HT-29 (cell line): ENCODE data around the gene PAM. TPM values are rescaled to one million over a fixed set of nuclear protein-coding genes. Genes with fewer than 3 reads are reported as not detected.
A peak's percentile ranks its signal among the peaks of the same experiment; 100 is the strongest.

Source experiments
- DNase-seq: peaks from one replicate; pipeline ENCODE4 v3.0.0-alpha.2; 2015; ENCODE audit warnings: low spot score
- total RNA-seq: library from RNA; depleted of rRNA; stranded (reverse); fragments of >200 nt; shearing (Covaris generic); gene quantifications from 2 replicates; pipeline ENCODE4 v1.2.3, GENCODE V29; 2014

PAM gene
- total RNA-seq, 1 experiment from 2014 or later, result 119 TPM

GRCh38 chr5:102781359-102781758, 26.3 kb downstream of the PAM start:
- DNase-seq, result no peak

- DNase-seq, result no peak
These were observed 26.7 kb downstream of the PAM start for GRCh38 chr5:102781786-102782185.

- peak; percentile 36 for DNase-seq
These were observed 27.2 kb downstream of the PAM start for GRCh38 chr5:102782217-102782872.

- DNase-seq, result no peak
These were observed 32.0 kb downstream of the PAM start for GRCh38 chr5:102787134-102787533.

GRCh38 chr5:102788788-102789187, 33.7 kb downstream of the PAM start:
- DNase-seq, result no peak

- DNase-seq, result no peak
These were observed 34.4 kb downstream of the PAM start for GRCh38 chr5:102789469-102789868.

- no peak for DNase-seq
These were observed 35.6 kb downstream of the PAM start for GRCh38 chr5:102790748-102791147.

GRCh38 chr5:102792705-102793104, 37.6 kb downstream of the PAM start:
- no peak for DNase-seq

- DNase-seq, result no peak
These were observed 38.9 kb downstream of the PAM start for GRCh38 chr5:102794047-102794446.

- DNase-seq, result no peak
These were observed 39.7 kb downstream of the PAM start for GRCh38 chr5:102794677-102795331.

GRCh38 chr5:102795526-102795925, 40.4 kb downstream of the PAM start:
- DNase-seq, result no peak

- DNase-seq, result no peak
These were observed 40.9 kb downstream of the PAM start for GRCh38 chr5:102796009-102796408.

- no peak for DNase-seq
These were observed 41.4 kb downstream of the PAM start for GRCh38 chr5:102796498-102796897.

GRCh38 chr5:102797322-102797884, 42.3 kb downstream of the PAM start:
- DNase-seq, result no peak

- no peak for DNase-seq
These were observed 43.1 kb downstream of the PAM start for GRCh38 chr5:102798104-102798785.

- no peak for DNase-seq
These were observed 43.9 kb downstream of the PAM start for GRCh38 chr5:102799017-102799416.

GRCh38 chr5:102800427-102800826, 45.3 kb downstream of the PAM start:
- no peak for DNase-seq

GRCh38 chr5:102801371-102801770, 46.3 kb downstream of the PAM start:
- DNase-seq, result no peak

- no peak for DNase-seq
These were observed 47.8 kb downstream of the PAM start for GRCh38 chr5:102802708-102803458.

GRCh38 chr5:102807878-102808502, 52.9 kb downstream of the PAM start:
- peak; percentile 23 for DNase-seq

GRCh38 chr5:102809033-102809432, 53.9 kb downstream of the PAM start:
- no peak for DNase-seq
